Stimulated activated CD8-positive, alpha-beta memory T cell treated with anti-CD3 and anti-CD28 coated beads, Interleukin-12 subunit alpha, Interleukin-12 subunit beta, amount 100 ng/mL, for 24 hours (primary cell): ENCODE measurements around the gene REEP6.
"Not testable (repeated sequence)": the region's sequence is repeated elsewhere in the genome, so short reads cannot be mapped to it uniquely, and the experiment has no call there.

Experiments used
- DNase-seq: peaks from one replicate; pipeline ENCODE4 v3.0.0-alpha.2; 2020; ENCODE audit errors: extremely low read depth

Gene REEP6

GRCh38 chr19:1472231-1473084 lies 18.5 kb upstream of the REEP6 start:
- DNase-seq, result no peak

GRCh38 chr19:1473085-1473851 lies 17.7 kb upstream of the REEP6 start:
- no peak for DNase-seq

- DNase-seq, result no peak
Observed at GRCh38 chr19:1474011-1474764, 16.8 kb upstream of the REEP6 start.

- DNase-seq, result no peak
Observed at GRCh38 chr19:1474765-1475351, 16.1 kb upstream of the REEP6 start.

GRCh38 chr19:1475751-1476437 lies 15.1 kb upstream of the REEP6 start:
- no peak for DNase-seq

GRCh38 chr19:1477056-1477455 lies 13.9 kb upstream of the REEP6 start:
- not testable (repeated sequence) for DNase-seq

GRCh38 chr19:1478934-1479707 lies 11.9 kb upstream of the REEP6 start, which contains the start of gene C19orf25:
TSS of gene C19orf25 (minus strand) at chr19:1479215. CDS start at chr19:1478903, 312 bp downstream.
- DNase-seq, result peak; percentile 89

GRCh38 chr19:1481224-1481892 lies 9.6 kb upstream of the REEP6 start:
- no peak for DNase-seq

GRCh38 chr19:1481893-1482360 lies 9.1 kb upstream of the REEP6 start:
- no peak for DNase-seq

- no peak for DNase-seq
Observed at GRCh38 chr19:1482361-1483130, 8.4 kb upstream of the REEP6 start.

GRCh38 chr19:1483131-1483978 lies 7.6 kb upstream of the REEP6 start:
- no peak for DNase-seq

- no peak for DNase-seq
Observed at GRCh38 chr19:1483979-1484428, 7.0 kb upstream of the REEP6 start.

- no peak for DNase-seq
Observed at GRCh38 chr19:1486720-1487575, 4.0 kb upstream of the REEP6 start.

GRCh38 chr19:1487576-1488281 lies 3.3 kb upstream of the REEP6 start:
- no peak for DNase-seq

- DNase-seq, result no peak
Observed at GRCh38 chr19:1488282-1488601, 2.7 kb upstream of the REEP6 start.
